Neuronal stem cell (in vitro differentiated cells): ENCODE results near the gene TMEM108.
A peak's percentile ranks its signal among the peaks of the same experiment; 100 is the strongest.

ENCODE experiments used
- DNase-seq: peaks from one replicate; pipeline ENCODE4 v3.0.0-alpha.2; 2013; ENCODE audit warnings: low spot score
- H2AFZ ChIP-seq: one replicate; pipeline ENCODE4 v1.6.1; 2013; ENCODE audit warnings: mild to moderate bottlenecking, low read length, inconsistent platforms
- H2AK5ac ChIP-seq: 2 replicates; pipeline ENCODE4 v1.6.1; 2013; ENCODE audit warnings: low read depth, mild to moderate bottlenecking, inconsistent platforms, low read length, moderate library complexity, mixed read lengths
- H2BK120ac ChIP-seq: 2 replicates; pipeline ENCODE4 v1.6.1; 2013; ENCODE audit warnings: low read depth, mild to moderate bottlenecking, inconsistent platforms, low read length, moderate library complexity, mixed read lengths
- H2BK12ac ChIP-seq: one replicate; pipeline ENCODE4 v1.6.1; 2013; ENCODE audit warnings: low read length, inconsistent platforms
- H2BK15ac ChIP-seq: 2 replicates; pipeline ENCODE4 v1.6.1; 2013; ENCODE audit warnings: mild to moderate bottlenecking, low read length, inconsistent platforms, mixed read lengths
- H2BK5ac ChIP-seq: one replicate; pipeline ENCODE4 v1.6.1; 2013; ENCODE audit warnings: inconsistent platforms, mild to moderate bottlenecking, low read length, moderate library complexity
- H3K14ac ChIP-seq: one replicate; pipeline ENCODE4 v1.6.1; 2013; ENCODE audit warnings: low read length, inconsistent platforms
- H3K18ac ChIP-seq: 2 replicates; pipeline ENCODE4 v1.6.1; 2013; ENCODE audit warnings: low read length, inconsistent platforms
- H3K23ac ChIP-seq: 2 replicates; pipeline ENCODE4 v1.6.1; 2013; ENCODE audit warnings: low read depth, mild to moderate bottlenecking, mixed read lengths, low read length, inconsistent platforms; ENCODE audit not compliant: poor library complexity
- H3K27ac ChIP-seq: replicated peaks from 3 replicates; pipeline ENCODE4 v1.5.1; 2013; ENCODE audit warnings: low read length, inconsistent platforms
- H3K27me3 ChIP-seq, 3 experiments: 2 replicates each; pipeline ENCODE4 v1.6.1; 2013; ENCODE audit warnings: low read length in 3 of 3, mild to moderate bottlenecking in 2 of 3, inconsistent platforms in 1 of 3, low read depth in 1 of 3, mixed read lengths in 1 of 3, moderate library complexity in 1 of 3; ENCODE audit not compliant: control insufficient read depth in 3 of 3, insufficient read depth in 3 of 3
- H3K36me3 ChIP-seq, 2 donors: replicated peaks in 1 of 2; 2 replicates each; pipeline ENCODE4 v1.6.1; 2013; ENCODE audit warnings: low read length in 2 of 2; ENCODE audit not compliant: control insufficient read depth in 2 of 2, insufficient read depth in 2 of 2
- H3K4ac ChIP-seq: 2 replicates; pipeline ENCODE4 v1.6.1; 2013; ENCODE audit warnings: inconsistent platforms, mild to moderate bottlenecking, low read length, moderate library complexity
- H3K4me1 ChIP-seq, 2 donors: 1 replicate in 1 of 2; 2 replicates in 1 of 2; pipeline ENCODE4 v1.6.1; 2013; ENCODE audit warnings: low read length in 2 of 2, low read depth in 1 of 2; ENCODE audit not compliant: control insufficient read depth in 2 of 2, insufficient read depth in 1 of 2
- H3K4me2 ChIP-seq: one replicate; pipeline ENCODE4 v1.6.1; 2013; ENCODE audit warnings: mild to moderate bottlenecking, low read length, inconsistent platforms; ENCODE audit not compliant: insufficient read depth, poor library complexity, severe bottlenecking
- H3K4me3 ChIP-seq, 2 donors: 2 replicates each; pipeline ENCODE4 v1.5.1; 2013; ENCODE audit warnings: low read length in 2 of 2, mild to moderate bottlenecking in 2 of 2, inconsistent platforms in 1 of 2, moderate library complexity in 1 of 2
- H3K79me1 ChIP-seq: one replicate; pipeline ENCODE4 v1.6.1; 2013; ENCODE audit warnings: low read depth, mild to moderate bottlenecking, inconsistent platforms, low read length, moderate library complexity
- H3K9ac ChIP-seq: one replicate; pipeline ENCODE4 v1.6.1; 2013; ENCODE audit warnings: mild to moderate bottlenecking, low read depth, low read length, inconsistent platforms; ENCODE audit not compliant: poor library complexity
- H3K9me3 ChIP-seq, 2 donors: replicated peaks in 1 of 2; 2 replicates each; pipeline versions ENCODE3 to v1.6.1; 2013; ENCODE audit warnings: low read length in 2 of 2, mild to moderate bottlenecking in 2 of 2, inconsistent platforms in 1 of 2, low read depth in 1 of 2, mixed read lengths in 1 of 2, moderate library complexity in 1 of 2; ENCODE audit not compliant: control insufficient read depth in 2 of 2, insufficient read depth in 1 of 2
- H4K8ac ChIP-seq: one replicate; pipeline ENCODE4 v1.6.1; 2013; ENCODE audit warnings: low read depth, mild to moderate bottlenecking, inconsistent platforms, low read length, moderate library complexity
- H4K91ac ChIP-seq: one replicate; pipeline ENCODE4 v1.6.1; 2013; ENCODE audit warnings: low read length, low read depth, mild to moderate bottlenecking, inconsistent platforms; ENCODE audit not compliant: poor library complexity
- WGBS, 2 donors: extraction: QIAGEN DNeasy Blood & Tissue Kit; methylation state at CpG; one replicate each; pipeline ENCODE4 v1.1.7; 2013; ENCODE audit warnings: missing lambda C conversion rate in 2 of 2, mixed read lengths in 1 of 2; ENCODE audit not compliant: insufficient read length in 2 of 2, insufficient replicate concordance in 1 of 2; ENCODE audit errors: extremely low coverage in 2 of 2; 5-methylcytosine and 5-hydroxymethylcytosine counted together

Gene TMEM108

DNA sequence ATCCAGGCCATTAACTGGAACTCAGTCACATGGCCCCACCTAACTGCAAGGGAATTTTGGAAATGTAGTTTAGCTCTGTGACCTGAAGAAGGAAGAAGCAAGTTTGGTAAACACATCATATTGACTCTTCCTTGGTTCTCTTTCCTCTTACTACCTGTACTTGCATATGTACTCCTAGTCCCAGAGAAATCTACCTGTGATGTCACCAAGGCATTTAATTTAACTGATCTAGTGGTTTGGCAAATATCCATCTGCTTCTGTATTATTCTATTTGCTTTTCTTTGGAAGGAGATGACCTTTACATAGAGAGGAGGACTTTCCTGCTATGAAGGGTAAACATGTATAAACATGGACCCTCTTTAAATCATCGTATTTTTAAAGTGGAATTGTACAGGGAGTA lies 150.8 kb downstream of the TMEM108 start:
- H3K79me1 ChIP-seq: no peaks in the 10 kb centered on the region
- WGBS, 2 donors: no CpG with 5 or more reads among the region's 1 CpG
- H3K4ac ChIP-seq: no peak overlapping the region
- no peak overlapping the region for H3K9ac ChIP-seq
- no peak overlapping the region for H2AK5ac ChIP-seq
- no peak overlapping the region for H2BK120ac ChIP-seq
- H2BK12ac ChIP-seq: no peak overlapping the region
- H4K91ac ChIP-seq: no peak overlapping the region
- H3K18ac ChIP-seq: no peak overlapping the region
- no peak overlapping the region for H3K4me2 ChIP-seq
- no peak overlapping the region for H2BK5ac ChIP-seq
- no peaks in the 10 kb centered on the region for H3K36me3 ChIP-seq
- H3K14ac ChIP-seq: no peak overlapping the region
- no peak overlapping the region for H4K8ac ChIP-seq
- no peaks in the 10 kb centered on the region for H3K27me3 ChIP-seq
- H3K27ac ChIP-seq: no peak overlapping the region
- no peak for DNase-seq
- H3K4me1 ChIP-seq: peaks cover 0 to 13% of the 10 kb centered on the region in 2 donors
- H2BK15ac ChIP-seq: no peak overlapping the region
- H3K23ac ChIP-seq: no peak overlapping the region
- H3K9me3 ChIP-seq: no peaks in the 10 kb centered on the region
- no peak overlapping the region for H2AFZ ChIP-seq
- H3K4me3 ChIP-seq: no peak overlapping the region

DNA sequence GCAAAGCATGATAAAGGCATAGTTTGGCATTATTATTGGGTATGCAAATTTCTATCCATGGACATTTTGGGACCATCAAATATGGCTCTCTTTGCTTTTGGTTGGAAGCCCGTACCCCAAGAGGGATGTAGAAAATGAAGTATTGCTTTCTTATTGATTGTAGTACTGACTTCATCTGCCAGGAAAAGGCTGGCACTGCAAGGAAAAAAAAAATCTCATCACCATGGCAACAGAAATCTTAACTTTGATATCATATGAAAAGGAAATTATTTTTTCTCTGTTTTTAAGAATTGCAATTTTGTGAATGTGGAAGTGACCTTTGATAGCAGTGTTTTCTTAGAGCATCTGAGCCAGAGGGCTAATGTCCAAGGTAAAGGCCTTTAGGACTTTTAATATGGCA lies 151.7 kb downstream of the TMEM108 start:
- Histone ChIP-seq H3K27me3 (no peaks in the 10 kb centered on the region), H3K9me3 (no peaks in the 10 kb centered on the region), H3K4me1 (peaks cover 0 to 13% of the 10 kb centered on the region in 2 donors), H2BK12ac (no peak overlapping the region), H3K9ac (no peak overlapping the region), H3K79me1 (no peaks in the 10 kb centered on the region), H3K27ac (no peak overlapping the region), H3K14ac (no peak overlapping the region), H3K18ac (no peak overlapping the region), H2BK15ac (no peak overlapping the region), H3K4ac (no peak overlapping the region), H3K4me3 (no peak overlapping the region), H2AK5ac (no peak overlapping the region), H4K8ac (no peak overlapping the region), H2BK120ac (no peak overlapping the region), H4K91ac (no peak overlapping the region), H2AFZ (no peak overlapping the region), H3K4me2 (no peak overlapping the region), H3K36me3 (no peaks in the 10 kb centered on the region), H3K23ac (no peak overlapping the region), H2BK5ac (no peak overlapping the region)
- no CpG with 5 or more reads among the region's 1 CpG for WGBS, 2 donors
- DNase-seq: no peak

DNA sequence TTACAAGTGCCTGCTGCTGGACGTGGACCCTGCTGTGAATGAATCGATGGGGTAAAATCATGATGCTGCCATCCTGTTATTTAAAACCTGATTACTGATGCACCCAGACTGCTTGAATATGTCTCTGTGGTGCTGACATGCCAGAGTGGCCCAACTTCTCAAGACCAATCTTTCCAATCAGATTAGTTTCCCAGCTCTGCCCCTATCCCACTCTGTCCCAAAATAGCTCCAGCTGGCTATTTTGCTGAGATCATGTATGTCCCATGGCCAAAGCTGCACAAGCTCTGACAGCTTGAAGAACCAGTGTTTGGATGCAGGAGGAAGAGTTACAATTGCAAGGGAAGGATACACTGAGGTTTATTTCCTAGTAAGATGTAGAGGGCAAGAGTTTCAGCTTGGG lies 153.6 kb downstream of the TMEM108 start:
- Histone ChIP-seq H3K4me2 (no peak overlapping the region), H3K36me3 (no peaks in the 10 kb centered on the region), H2BK12ac (no peak overlapping the region), H3K14ac (no peak overlapping the region), H2BK15ac (no peak overlapping the region), H3K4ac (no peak overlapping the region), H3K79me1 (no peaks in the 10 kb centered on the region), H3K9me3 (no peaks in the 10 kb centered on the region), H3K27ac (no peak overlapping the region), H4K91ac (no peak overlapping the region), H3K27me3 (no peaks in the 10 kb centered on the region), H2BK5ac (no peak overlapping the region), H3K4me1 (peaks cover 0 to 14% of the 10 kb centered on the region in 2 donors), H3K23ac (no peak overlapping the region), H2BK120ac (no peak overlapping the region), H2AK5ac (no peak overlapping the region), H3K9ac (no peak overlapping the region), H3K18ac (no peak overlapping the region), H3K4me3 (no peak overlapping the region), H2AFZ (no peak overlapping the region), H4K8ac (no peak overlapping the region)
- DNase-seq: no peak
- WGBS, 2 donors: no CpG with 5 or more reads among the region's 2 CpGs

DNA sequence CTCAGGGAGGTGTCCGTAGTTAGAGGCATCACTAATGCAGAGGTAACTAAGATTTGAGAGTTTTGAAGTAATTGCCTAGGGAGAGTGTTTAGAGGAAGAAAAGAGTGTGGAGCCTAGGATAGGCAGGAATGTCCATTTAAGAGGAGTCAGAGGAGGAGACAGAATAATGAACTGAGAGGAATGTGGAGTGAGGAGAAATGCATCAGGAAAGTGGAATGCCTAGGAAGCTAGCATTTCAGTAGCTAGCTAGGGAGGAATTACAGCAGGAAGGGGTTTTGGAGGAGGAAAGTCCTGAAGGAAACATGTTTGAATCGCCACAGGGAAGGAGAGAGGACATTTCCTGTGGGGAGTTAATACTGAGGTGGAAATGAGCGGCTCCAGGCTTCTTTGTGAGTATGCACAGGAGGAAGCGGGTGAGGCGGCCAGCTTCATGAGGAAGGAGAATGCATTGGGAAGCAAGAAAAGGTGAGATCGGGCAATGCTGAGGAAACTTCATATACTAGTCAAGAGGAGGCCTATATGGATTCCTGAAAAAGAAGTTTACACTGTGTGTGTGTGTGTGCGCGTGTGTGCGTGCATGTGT lies 154.3 kb downstream of the TMEM108 start:
- no peaks in the 10 kb centered on the region for H3K79me1 ChIP-seq
- H4K91ac ChIP-seq: no peak overlapping the region
- no peak overlapping the region for H3K23ac ChIP-seq
- H3K9ac ChIP-seq: no peak overlapping the region
- WGBS, 2 donors: no CpG with 5 or more reads among the region's 9 CpGs
- H3K4me1 ChIP-seq: peaks cover 0 to 14% of the 10 kb centered on the region in 2 donors
- no peak overlapping the region for H2AK5ac ChIP-seq
- no peak overlapping the region for H3K14ac ChIP-seq
- H3K4ac ChIP-seq: no peak overlapping the region
- no peaks in the 10 kb centered on the region for H3K36me3 ChIP-seq
- no peak overlapping the region for H2BK120ac ChIP-seq
- H2BK15ac ChIP-seq: no peak overlapping the region
- H3K27ac ChIP-seq: no peak overlapping the region
- no peak overlapping the region for H3K4me2 ChIP-seq
- DNase-seq: no peak
- no peak overlapping the region for H2BK12ac ChIP-seq
- no peak overlapping the region for H3K4me3 ChIP-seq
- no peak overlapping the region for H4K8ac ChIP-seq
- no peak overlapping the region for H2AFZ ChIP-seq
- H2BK5ac ChIP-seq: no peak overlapping the region
- H3K27me3 ChIP-seq: no peaks in the 10 kb centered on the region
- H3K9me3 ChIP-seq: no peaks in the 10 kb centered on the region
- peak overlapping the region; percentile 7 for H3K18ac ChIP-seq
